GM23338 (cell line): ENCODE data around the gene CDH4.

Source experiments
- ETS1 ChIP-seq: IDR thresholded peaks from 2 replicates; pipeline ENCODE4 v1.6.1; 2016; ENCODE audit warnings: antibody characterized with exemption
- EZH2 ChIP-seq: fragments of 200-600 bp; sonication (generic); IDR thresholded peaks from one replicate; pipeline ENCODE4 v1.8.0; 2017; ENCODE audit warnings: antibody characterized with exemption, mild to moderate bottlenecking, low read depth; ENCODE audit not compliant: unreplicated experiment
- JUNB ChIP-seq: IDR thresholded peaks from one replicate; pipeline ENCODE4 v1.6.1; 2016; ENCODE audit warnings: antibody characterized with exemption; ENCODE audit not compliant: unreplicated experiment
- NANOG ChIP-seq: IDR thresholded peaks from 2 replicates; pipeline ENCODE4 v1.6.1; 2016; ENCODE audit warnings: antibody characterized with exemption, borderline replicate concordance
- POLR2AphosphoS5 ChIP-seq: IDR thresholded peaks from 2 replicates; pipeline ENCODE4 v1.6.1; 2016; ENCODE audit warnings: antibody characterized with exemption, low read depth
- REST ChIP-seq: IDR thresholded peaks from one replicate; pipeline ENCODE4 v1.6.1; 2018; ENCODE audit warnings: antibody characterized with exemption; ENCODE audit not compliant: unreplicated experiment
- TF ChIP-seq, protein P1 (sequence below), 2 experiments: fragments of 200-600 bp in 1 of 2; sonication (generic) in 1 of 2; conservative IDR thresholded peaks; 2 replicates each; pipeline versions ENCODE4 v1.5.1 to v1.6.1; 2016 to 2017; ENCODE audit warnings: antibody characterized with exemption in 2 of 2, low read depth in 2 of 2, mild to moderate bottlenecking in 2 of 2, moderate library complexity in 1 of 2

GRCh38 chr20:61453219-61453618 lies 201.2 kb downstream of the CDH4 start:
- TF ChIP-seq POLR2AphosphoS5 = no peak
- TF ChIP-seq, protein P1, sequence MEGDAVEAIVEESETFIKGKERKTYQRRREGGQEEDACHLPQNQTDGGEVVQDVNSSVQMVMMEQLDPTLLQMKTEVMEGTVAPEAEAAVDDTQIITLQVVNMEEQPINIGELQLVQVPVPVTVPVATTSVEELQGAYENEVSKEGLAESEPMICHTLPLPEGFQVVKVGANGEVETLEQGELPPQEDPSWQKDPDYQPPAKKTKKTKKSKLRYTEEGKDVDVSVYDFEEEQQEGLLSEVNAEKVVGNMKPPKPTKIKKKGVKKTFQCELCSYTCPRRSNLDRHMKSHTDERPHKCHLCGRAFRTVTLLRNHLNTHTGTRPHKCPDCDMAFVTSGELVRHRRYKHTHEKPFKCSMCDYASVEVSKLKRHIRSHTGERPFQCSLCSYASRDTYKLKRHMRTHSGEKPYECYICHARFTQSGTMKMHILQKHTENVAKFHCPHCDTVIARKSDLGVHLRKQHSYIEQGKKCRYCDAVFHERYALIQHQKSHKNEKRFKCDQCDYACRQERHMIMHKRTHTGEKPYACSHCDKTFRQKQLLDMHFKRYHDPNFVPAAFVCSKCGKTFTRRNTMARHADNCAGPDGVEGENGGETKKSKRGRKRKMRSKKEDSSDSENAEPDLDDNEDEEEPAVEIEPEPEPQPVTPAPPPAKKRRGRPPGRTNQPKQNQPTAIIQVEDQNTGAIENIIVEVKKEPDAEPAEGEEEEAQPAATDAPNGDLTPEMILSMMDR (conservative IDR thresholded peaks at IDR 0.05; ENCODE audit: low read depth in 2 of 2) = no peak
- no peak for TF ChIP-seq EZH2
- no peak for TF ChIP-seq JUNB
- no peak for TF ChIP-seq ETS1
- no peak for TF ChIP-seq REST
- no peak for TF ChIP-seq NANOG
